GM18505 (cell line): ENCODE results near the gene EHMT2.
A peak's percentile ranks its signal among the peaks of the same experiment; 100 is the strongest.
"Not testable (repeated sequence)": the region's sequence is repeated elsewhere in the genome, so short reads cannot be mapped to it uniquely, and the experiment has no call there.

Experiments
- ATAC-seq: cut with Tn5 transposase; IDR thresholded peaks from one replicate; pipeline ENCODE4 v1.9.1; 2021; ENCODE audit not compliant: unreplicated experiment
- POLR2A ChIP-seq: IDR thresholded peaks from 4 replicates; pipeline ENCODE4 v1.6.1; 2011; ENCODE audit warnings: borderline replicate concordance; ENCODE audit not compliant: insufficient read depth, insufficient read length; ENCODE audit errors: extremely low read depth

The EHMT2 gene

DNA sequence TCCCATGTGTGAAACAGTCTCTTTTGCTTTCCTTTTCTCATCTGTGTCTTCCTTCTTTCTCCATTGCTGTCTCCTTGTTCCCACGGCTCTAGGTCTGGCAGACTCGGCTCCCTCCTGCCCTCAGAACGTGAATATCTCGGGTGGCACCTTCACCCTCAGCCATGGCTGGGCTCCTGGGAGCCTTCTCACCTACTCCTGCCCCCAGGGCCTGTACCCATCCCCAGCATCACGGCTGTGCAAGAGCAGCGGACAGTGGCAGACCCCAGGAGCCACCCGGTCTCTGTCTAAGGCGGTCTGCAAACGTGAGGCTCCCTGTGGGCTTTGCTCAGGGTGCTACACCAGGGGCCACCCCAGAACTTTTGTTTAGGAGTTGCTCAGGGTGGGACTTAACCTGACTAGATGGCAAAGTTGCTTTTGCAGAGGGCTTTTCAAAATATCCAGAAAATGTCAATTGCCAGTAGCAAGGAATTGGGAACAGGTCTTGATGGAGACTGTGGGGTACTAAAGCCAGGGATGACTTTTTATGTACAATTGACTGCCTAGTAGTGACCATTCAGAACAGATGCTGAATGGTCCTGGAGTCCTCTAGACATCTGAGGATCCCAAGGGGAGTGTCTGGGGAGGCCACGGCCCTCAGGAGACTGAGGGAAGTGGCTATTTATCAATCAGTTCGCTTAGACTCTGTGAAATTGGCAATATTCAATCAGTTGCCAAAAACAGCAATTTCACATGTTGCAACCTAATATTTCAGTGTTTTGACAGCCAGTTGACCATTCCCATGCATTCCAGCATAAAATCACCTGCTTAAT, 30.6 kb upstream of the EHMT2 start:
- no peak for ATAC-seq
- TF ChIP-seq POLR2A = no peak

- no peak for TF ChIP-seq POLR2A
- ATAC-seq = no peak
Measured at GRCh38 chr6:31927242-31927862, 29.9 kb upstream of the EHMT2 start, which contains the start of gene C2. C2 (plus strand) TSS chr6:31927717; CDS start chr6:31927753, 36 bp downstream.

GRCh38 chr6:31922942-31923341, 25.4 kb upstream of the EHMT2 start:
- TF ChIP-seq POLR2A = no peak
- no peak for ATAC-seq

- ATAC-seq = no peak
- no peak for TF ChIP-seq POLR2A
Measured at GRCh38 chr6:31920811-31921210, 23.3 kb upstream of the EHMT2 start.

DNA sequence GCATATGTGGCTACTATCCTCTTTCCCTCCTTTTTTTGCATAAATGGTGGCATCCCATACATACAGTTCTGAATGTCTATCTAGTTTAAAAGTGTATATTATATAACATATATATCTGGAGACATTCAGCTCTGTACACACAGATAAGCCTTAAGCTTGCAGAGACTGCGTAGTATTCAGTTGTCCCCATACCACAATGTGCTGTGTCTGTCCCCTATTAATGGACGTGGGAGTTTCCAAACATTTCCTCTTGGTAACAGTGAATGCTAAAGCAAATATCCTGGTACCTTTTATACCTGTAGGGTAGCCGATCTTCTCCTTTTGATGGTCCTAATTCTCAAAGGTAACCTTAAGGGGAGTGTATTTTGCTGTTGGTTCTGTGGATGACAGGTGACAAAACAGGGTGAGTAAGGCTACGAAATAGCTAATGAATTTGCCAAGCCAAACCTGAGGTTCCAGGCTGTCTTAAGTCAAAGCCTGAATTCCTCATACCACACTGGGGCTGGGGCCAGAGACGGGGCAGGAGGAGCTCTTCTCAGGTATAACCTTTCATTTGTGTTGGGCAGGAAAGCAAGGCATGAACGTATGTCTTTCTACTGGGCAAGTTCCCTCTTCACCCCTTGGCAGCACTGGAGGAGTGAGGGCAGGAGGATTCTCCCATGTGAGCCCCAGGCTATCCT, 22.3 kb upstream of the EHMT2 start:
- TF ChIP-seq POLR2A = no peak
- ATAC-seq = no peak

GRCh38 chr6:31918069-31918720, 20.7 kb upstream of the EHMT2 start:
- ATAC-seq = no peak
- TF ChIP-seq POLR2A = no peak

DNA sequence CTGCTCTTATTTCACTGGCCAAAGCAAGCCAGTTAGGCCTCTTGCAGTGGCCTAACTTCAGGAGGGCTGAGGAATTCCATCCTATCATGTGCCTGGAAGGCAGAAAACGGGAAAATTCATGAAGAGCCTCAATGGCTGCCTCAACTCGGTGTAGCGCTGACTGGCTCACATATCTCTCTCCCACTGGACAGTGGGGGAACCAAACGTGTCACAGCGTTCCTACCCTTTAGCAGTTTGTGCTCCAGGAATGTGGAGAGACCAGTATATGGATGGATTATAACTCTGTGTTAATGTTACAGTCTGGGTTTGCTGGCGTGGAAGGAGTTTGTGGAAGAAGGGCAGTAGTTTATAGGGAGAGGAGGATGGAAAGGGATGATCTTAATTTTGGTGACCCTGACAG, 18.3 kb upstream of the EHMT2 start:
- no peak for TF ChIP-seq POLR2A
- no peak for ATAC-seq

DNA sequence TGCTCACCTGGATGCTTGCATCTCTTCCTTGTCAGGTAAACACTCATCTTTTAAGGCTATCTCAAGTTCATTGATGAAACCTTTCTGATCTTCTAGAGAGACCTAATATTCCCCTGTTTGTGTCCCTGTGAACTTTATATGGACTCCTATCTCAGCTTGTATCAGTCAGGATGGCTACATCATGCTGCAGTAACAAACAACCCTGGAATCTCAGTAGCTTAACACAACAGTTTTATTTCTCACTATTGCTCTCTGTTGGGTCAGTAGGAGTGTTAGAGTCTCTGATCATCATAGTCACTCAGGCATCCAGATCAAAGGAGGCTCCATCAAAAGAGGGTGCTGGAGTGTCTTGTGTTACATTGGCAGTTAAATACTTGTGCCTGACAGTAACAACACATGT, 17.9 kb upstream of the EHMT2 start:
- TF ChIP-seq POLR2A = no peak
- ATAC-seq = no peak

GRCh38 chr6:31911826-31912585, 14.5 kb upstream of the EHMT2 start:
- no peak for TF ChIP-seq POLR2A
- no peak for ATAC-seq

DNA sequence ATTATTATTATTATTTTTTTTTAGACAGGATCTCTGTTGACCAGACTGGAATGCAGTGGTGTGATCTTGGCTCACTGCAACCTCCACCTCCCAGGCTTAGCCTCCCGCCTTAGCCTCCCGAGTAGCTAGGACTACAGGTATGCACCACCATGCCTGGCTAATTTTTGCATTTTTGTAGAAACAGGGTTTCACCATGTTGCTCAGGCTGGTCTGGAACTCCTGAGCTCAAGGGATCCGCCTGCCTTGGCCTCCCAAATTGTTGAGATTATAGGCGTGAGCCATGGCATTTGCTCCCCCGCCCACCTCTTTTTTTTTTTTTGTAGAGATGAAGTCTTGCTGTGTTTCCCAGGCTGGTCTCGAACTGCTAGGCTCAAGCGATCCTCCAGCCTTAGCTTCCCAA, 11.8 kb upstream of the EHMT2 start:
- not testable (repeated sequence) for ATAC-seq

GRCh38 chr6:31908791-31909190, 11.3 kb upstream of the EHMT2 start:
- ATAC-seq = peak; percentile 64
- TF ChIP-seq POLR2A = no peak

- ATAC-seq = not testable (repeated sequence)
Measured at GRCh38 chr6:31908255-31908654, 10.8 kb upstream of the EHMT2 start.

GRCh38 chr6:31907158-31907813, 9.8 kb upstream of the EHMT2 start:
- TF ChIP-seq POLR2A = no peak
- ATAC-seq = no peak

DNA sequence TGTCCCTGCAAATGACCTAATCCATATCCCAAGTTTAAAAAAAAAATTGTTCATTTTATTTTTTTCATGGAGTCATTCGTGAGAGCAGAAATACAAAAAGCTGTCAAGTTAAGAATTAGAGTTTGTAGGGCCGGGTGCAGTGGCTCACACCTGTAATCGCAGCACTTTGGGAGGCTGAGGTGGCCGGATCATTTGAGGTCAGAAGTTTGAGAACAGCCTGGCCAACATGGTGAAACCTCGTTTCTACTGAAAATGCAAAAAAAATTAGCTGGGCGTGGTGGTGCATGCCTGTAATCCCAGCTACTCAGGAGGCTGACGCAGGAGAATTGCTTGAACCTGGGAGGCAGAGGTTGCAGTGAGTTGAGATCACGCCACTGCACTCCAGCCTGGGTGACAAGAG, 9.2 kb upstream of the EHMT2 start:
- not testable (repeated sequence) for ATAC-seq
